ENCODE measurements around the gene ARID5B. TPM values are rescaled to one million over a fixed set of nuclear protein-coding genes. Genes with fewer than 3 reads are reported as not detected.

The ARID5B gene
- polyA plus RNA-seq, 1 of the 3 experiments (the other 2 are of a cell fraction), result 10.9 TPM

GRCh38 chr10:62068464-62068863 lies 167.0 kb downstream of the ARID5B start (continued):
- TF ChIP-seq CTCF (IDR thresholded peaks at IDR 0.05), result no peak

- Histone ChIP-seq H3K9me2 (no peaks in the 10 kb centered on the region), H3K27ac (ENCODE audit: low read depth in 2 of 2, low read length in 1 of 2) (no peak overlapping the region; a peak in 1 of 4 replicates), H3F3A (replicated peaks; ENCODE audit: insufficient read depth) (peaks cover 21% of the 10 kb centered on the region), H2AFZ (ENCODE audit: low read depth) (no peak overlapping the region), H3K4me2 (no peak overlapping the region), H3K4me3 (ENCODE audit: low read depth in 2 of 2, low read length in 1 of 2) (no peak overlapping the region), H3K79me2 (ENCODE audit: insufficient read depth) (peaks cover 73% of the 10 kb centered on the region), H4K20me1 (ENCODE audit: insufficient read depth) (no peaks in the 10 kb centered on the region), H3K9ac (no peak overlapping the region), H3K36me3 (replicated peaks in 1 of 2; ENCODE audit: control insufficient read depth in 1 of 2, insufficient read depth in 2 of 2, low read length in 1 of 2) (peaks cover 70 to 86% of the 10 kb centered on the region in 2 experiments), H3K4me1 (ENCODE audit: control insufficient read depth in 1 of 2, insufficient read depth in 2 of 2, low read depth in 1 of 2, low read length in 1 of 2) (peaks cover 12 to 45% of the 10 kb centered on the region in 2 experiments), H3K27me3 (ENCODE audit: insufficient read depth) (no peaks in the 10 kb centered on the region), H3K9me3 (no peaks in the 10 kb centered on the region)
- no peak for TF ChIP-seq NFIC (IDR thresholded peaks at IDR 0.05; ENCODE audit: borderline replicate concordance)
- no peak for TF ChIP-seq GATA2 (CRISPR knock-in tag; IDR thresholded peaks at IDR 0.05)
- TF ChIP-seq MXI1 (IDR thresholded peaks at IDR 0.05; ENCODE audit: low read depth, low read length), result no peak
- TF ChIP-seq RAD21 (IDR thresholded peaks at IDR 0.05; ENCODE audit: low read length), result no peak
- TF ChIP-seq CHD2 (IDR thresholded peaks at IDR 0.05; ENCODE audit: low read length, partially characterized antibody), result no peak
- TF ChIP-seq PBX3 (IDR thresholded peaks at IDR 0.05), result no peak
- no peak for TF ChIP-seq FOSL2 (IDR thresholded peaks at IDR 0.05; ENCODE audit: borderline replicate concordance, low read depth)
- no peak for TF ChIP-seq POLR2AphosphoS5 (IDR thresholded peaks at IDR 0.05; ENCODE audit: low read depth, low read length)
- no peak for TF ChIP-seq TAF1 (IDR thresholded peaks at IDR 0.05; ENCODE audit: borderline replicate concordance, low read depth, low read length)
- TF ChIP-seq RFX5 (IDR thresholded peaks at IDR 0.05; ENCODE audit: low read length), result no peak
- TF ChIP-seq CTCF (IDR thresholded peaks at IDR 0.05), result no peak
- no peak for TF ChIP-seq IRF3 (IDR thresholded peaks at IDR 0.05; ENCODE audit: low read depth, low read length)
- TF ChIP-seq SIN3A (IDR thresholded peaks at IDR 0.05; ENCODE audit: borderline replicate concordance, low read depth, low read length), result no peak
- TF ChIP-seq EZH2phosphoT487 (IDR thresholded peaks at IDR 0.05; ENCODE audit: borderline replicate concordance, low read depth), result no peak
- no peak for TF ChIP-seq USF2 (IDR thresholded peaks at IDR 0.05; ENCODE audit: borderline replicate concordance, low read depth, low read length)
- 92% methylated on average over 8 of the region's 8 CpGs for WGBS (ENCODE audit: low lambda C conversion rate)
- DNase-seq, result no peak
- ChIA-PET POLR2A (no interaction called here), CTCF (interaction anchor here (1.4 to 1.9 kb wide), 4 partner anchors 11 to 175 kb away, joined by 3 to 6 read pairs (median 4); no protein-coding TSS in a partner anchor)
Measured at GRCh38 chr10:62069452-62070178, 168.1 kb downstream of the ARID5B start.
